NOMO-1 treated with DMSO at 0.1 percent for 48 hours (cell line): ENCODE measurements around the gene ARHGAP32.

Experiments used
- DNase-seq: peaks from one replicate; lab custom pipeline; 2025; ENCODE audit not compliant: unreplicated experiment; lab: John Stamatoyannopoulos, UW

Gene ARHGAP32

GRCh38 chr11:128962896-128963295, 229.2 kb downstream of the ARHGAP32 start:
- no peak for DNase-seq

DNA sequence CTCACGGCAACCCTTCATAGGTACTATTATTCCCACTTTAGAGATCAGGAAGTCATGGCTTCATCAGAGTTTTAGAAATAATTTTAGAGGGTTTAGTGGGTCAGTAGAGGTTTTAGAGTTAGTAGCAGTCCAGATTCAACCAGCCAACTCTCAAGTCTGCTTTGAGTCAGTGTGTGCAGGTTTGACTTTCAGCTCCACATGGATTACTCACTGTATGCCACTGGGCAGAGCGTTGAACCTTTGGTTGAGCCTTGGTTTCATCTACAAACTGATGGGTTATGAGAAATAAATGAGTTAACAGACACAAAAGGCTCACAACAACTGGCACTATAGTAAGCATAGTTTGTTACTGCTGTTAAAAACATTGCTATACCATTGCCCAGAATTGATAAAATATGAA, 230.5 kb downstream of the ARHGAP32 start:
- DNase-seq, result no peak

DNA sequence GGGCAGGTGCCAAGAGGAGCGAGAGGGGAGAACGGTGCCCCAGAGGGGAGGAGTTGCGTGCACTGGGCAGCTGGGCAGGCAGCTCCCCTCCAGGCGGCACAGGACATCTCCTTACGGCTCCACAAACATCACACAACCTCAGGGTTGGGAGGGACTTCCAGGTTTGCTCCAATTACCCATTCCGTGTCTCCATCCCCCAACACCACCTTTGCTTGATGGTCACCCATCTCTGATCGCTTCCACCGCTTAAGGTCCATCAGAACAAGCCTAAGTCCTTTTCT, 235.0 kb downstream of the ARHGAP32 start:
- DNase-seq, result no peak

- peak; percentile 32 for DNase-seq
Observed at GRCh38 chr11:128956401-128957201, 235.5 kb downstream of the ARHGAP32 start.

GRCh38 chr11:128955636-128956035, 236.5 kb downstream of the ARHGAP32 start:
- no peak for DNase-seq

- DNase-seq, result no peak
Observed at GRCh38 chr11:128953151-128953550, 239.0 kb downstream of the ARHGAP32 start.

GRCh38 chr11:128949791-128950454, 242.2 kb downstream of the ARHGAP32 start:
- no peak for DNase-seq

GRCh38 chr11:128948583-128948982, 243.5 kb downstream of the ARHGAP32 start:
- DNase-seq, result no peak

- DNase-seq, result no peak
Observed at GRCh38 chr11:128947773-128948172, 244.4 kb downstream of the ARHGAP32 start.

DNA sequence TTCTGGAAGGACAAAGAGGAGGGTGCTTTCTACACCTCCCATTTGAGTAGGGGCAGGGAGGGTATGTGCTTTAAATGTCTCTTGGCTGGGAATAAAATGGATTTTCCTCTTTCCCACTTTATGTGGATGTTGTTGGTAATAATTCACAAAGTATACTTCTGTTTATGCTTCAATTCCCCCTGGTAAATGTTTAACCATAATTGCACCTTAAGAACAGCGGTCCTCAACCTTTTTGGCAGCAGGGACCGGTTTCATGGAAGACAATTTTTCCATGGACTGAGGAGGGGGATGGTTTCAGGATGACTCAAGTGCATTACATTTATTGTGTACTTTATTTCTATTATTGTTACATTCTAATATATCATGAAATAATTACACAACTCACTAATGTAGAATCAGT, 245.5 kb downstream of the ARHGAP32 start:
- DNase-seq, result no peak

- no peak for DNase-seq
Observed at GRCh38 chr11:128943428-128943976, 248.6 kb downstream of the ARHGAP32 start.

DNA sequence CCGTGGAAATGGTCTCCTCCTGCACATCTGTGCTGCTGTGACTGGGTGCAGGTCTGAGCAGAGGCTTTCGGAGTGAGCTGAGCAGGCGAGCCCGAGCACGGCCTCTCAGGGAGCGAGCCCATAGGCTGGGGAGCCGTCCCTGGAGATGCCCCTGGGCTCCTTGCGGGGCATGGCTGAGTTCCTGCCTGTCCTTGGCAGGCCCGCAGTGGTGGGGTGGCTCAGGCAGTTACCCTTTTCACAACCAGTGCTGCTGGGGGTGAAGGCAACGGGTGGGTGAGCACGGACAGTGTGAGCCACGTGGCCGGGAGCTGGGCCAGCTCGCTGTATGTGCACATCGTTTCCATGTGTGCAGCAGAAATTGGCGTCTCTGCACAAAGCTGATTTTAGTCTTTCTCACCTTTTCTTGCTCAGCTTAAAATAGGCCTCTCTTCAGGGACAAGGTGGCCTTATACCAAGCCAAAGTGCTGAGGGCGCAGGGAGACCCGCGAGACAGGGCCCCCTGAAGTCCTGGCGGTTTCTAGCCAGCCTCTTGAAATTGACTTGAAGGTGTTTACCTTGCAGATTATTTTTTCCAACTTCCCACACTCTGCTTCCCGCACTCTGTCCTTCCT, 249.2 kb downstream of the ARHGAP32 start, which contains the start of gene TP53AIP1:
TSS of gene TP53AIP1 (minus strand) at position 55 of the 611 bp plus-strand sequence. CDS start 5,053 bp downstream, outside the sequence.
- DNase-seq, result no peak

GRCh38 chr11:128942272-128942612, 249.9 kb downstream of the ARHGAP32 start:
- no peak for DNase-seq

DNA sequence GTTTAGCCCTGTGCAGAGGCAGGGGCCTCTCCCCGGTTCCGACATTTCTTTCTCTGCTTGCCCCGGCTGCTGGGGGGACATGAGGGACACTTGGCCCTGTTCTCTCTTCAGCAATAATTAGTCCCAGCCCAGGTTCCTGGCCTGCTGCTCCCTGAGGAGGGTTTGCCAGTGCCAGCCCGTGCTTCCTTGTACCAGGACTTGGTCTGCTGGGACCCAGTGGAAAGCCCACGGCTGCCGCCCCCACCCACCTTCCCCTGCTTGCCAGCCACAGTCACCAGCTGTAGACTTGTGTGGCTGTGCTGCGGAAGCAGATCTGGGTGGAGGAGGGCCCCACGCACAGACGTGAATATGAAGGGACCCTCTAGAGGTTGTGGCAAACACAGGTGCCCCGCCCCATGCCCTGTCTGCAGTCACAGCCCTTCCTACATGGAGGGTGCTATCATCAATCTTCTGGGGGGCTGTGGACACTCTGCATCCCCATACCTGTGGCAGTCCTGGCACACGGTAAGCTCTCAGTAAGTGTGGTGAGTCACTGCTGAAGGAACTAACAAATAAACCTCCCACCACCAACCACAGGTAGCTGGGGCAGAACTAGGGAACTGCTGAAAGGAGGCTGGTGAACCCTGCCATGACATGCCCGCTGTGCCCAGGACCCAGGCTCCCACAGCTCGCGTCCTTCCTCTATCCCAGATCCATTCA, 250.4 kb downstream of the ARHGAP32 start:
- no peak for DNase-seq

DNA sequence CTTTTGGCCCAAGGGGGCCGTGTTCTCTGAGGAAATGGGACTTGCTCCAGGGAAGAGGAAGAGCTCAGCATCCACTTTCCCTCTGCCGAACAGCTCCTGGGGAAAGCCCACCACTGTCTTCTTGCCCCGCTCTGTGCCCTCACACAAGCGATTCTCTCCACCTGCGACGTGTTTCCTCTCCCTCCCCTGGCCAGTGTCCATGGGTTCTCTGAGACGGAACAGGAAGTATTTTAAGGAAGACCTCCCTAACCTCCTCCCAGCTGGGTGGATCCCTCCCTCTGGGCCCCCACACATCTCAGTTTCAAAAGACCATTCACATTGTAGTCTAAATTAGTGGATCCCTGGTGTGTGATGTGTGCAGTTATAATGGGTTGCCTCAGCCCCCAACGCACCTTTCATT, 251.0 kb downstream of the ARHGAP32 start:
- no peak for DNase-seq

DNA sequence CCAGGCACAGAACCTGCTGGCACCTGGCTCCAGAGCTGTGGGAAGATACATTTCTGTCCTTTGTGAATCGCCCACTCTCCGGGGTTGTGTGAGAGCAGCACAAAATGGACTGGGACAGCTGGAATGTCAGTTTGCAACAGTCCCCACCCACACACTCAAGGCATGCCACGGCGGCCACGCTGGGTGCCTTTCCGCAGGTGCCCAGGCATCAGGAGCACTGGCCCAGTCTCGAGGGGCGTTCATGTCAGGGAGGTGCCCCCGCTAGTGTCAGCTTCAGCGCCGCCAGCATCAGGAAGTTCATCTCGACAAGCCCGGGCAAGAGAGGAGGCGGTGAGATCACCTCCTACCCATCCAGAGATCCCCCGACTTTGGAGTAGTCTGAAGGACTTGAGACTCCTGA, 251.5 kb downstream of the ARHGAP32 start:
- no peak for DNase-seq

GRCh38 chr11:128940156-128940555, 252.0 kb downstream of the ARHGAP32 start:
- DNase-seq, result no peak

DNA sequence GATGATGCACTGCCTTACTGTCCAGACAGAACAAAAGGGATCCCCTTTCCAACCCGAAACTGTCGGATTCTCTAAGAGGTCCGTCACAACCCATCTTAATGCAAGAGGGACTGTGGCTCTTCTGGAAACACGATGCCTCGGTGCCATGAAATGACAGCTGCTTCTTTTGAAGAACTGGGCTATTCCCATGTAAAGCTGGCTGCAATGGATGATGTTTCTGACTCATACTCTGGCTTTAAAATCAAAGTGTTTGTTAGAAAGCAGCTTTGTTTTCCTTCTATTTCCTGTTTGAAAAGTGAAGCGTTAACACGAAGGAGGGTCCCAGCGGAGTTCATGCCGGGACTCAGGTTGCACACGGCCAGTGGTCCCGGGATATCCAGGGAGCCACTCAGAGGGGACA, 252.5 kb downstream of the ARHGAP32 start:
- DNase-seq, result no peak

GRCh38 chr11:128938156-128938885, 253.8 kb downstream of the ARHGAP32 start:
- no peak for DNase-seq

- no peak for DNase-seq
Observed at GRCh38 chr11:128937480-128937879, 254.6 kb downstream of the ARHGAP32 start.
